ENCODE data around the gene ABCD3. TPM values are rescaled to one million over a fixed set of nuclear protein-coding genes. Genes with fewer than 3 reads are reported as not detected.
A peak's percentile ranks its signal among the peaks of the same experiment; 100 is the strongest.

ABCD3 gene
- total and polyA plus RNA-seq, 2 of the 8 experiments (the other 6 are each of a cell fraction or from before 2014, with no cell fraction given) = 6.6 to 29.4 TPM

GRCh38 chr1:94527447-94528031 is 109.3 kb downstream of the ABCD3 start:
- Histone ChIP-seq H3K14ac (ENCODE audit: insufficient read length) (no peak overlapping the region), H2BK12ac (ENCODE audit: low read depth, low read length) (no peak overlapping the region), H3K36me3 (ENCODE audit: control insufficient read depth in 2 of 4, insufficient read depth in 4 of 4, low read length in 3 of 4) (peaks cover 0 to 14% (median 6%) of the 10 kb centered on the region in 4 experiments; a peak in 4 of 8 replicates), H3K23me2 (ENCODE audit: low read depth, low read length) (no peaks in the 10 kb centered on the region), H3K27me3 (replicated peaks in 1 of 4; ENCODE audit: control insufficient read depth in 3 of 4, extremely low read depth in 1 of 4, insufficient read depth in 3 of 4, low read length in 3 of 4) (no peaks in the 10 kb centered on the region), H2AK5ac (ENCODE audit: low read depth, low read length) (no peak overlapping the region), H3K56ac (replicated peaks; ENCODE audit: insufficient read length, low read depth, low read length) (no peak overlapping the region), H3K23ac (ENCODE audit: insufficient read length) (no peak overlapping the region), H2AFZ (ENCODE audit: low read length) (no peak overlapping the region), H3K4ac (replicated peaks; ENCODE audit: insufficient read length, low read depth, low read length) (no peak overlapping the region), H3K4me3 (ENCODE audit: extremely low read depth in 1 of 4, insufficient read depth in 2 of 4, low read depth in 3 of 4, low read length in 4 of 4) (no peak overlapping the region), H3K27ac (ENCODE audit: low read depth, low read length) (no peak overlapping the region), H3K4me1 (replicated peaks in 1 of 4; ENCODE audit: control insufficient read depth in 3 of 4, insufficient read depth in 4 of 4, low read length in 3 of 4) (peaks cover 0 to 7% (median 3%) of the 10 kb centered on the region in 4 experiments; a peak in 3 of 7 replicates), H4K20me1 (replicated peaks in 1 of 2; ENCODE audit: control insufficient read depth in 1 of 2, insufficient read depth in 2 of 2, low read length in 2 of 2) (no peaks in the 10 kb centered on the region), H4K91ac (replicated peaks; ENCODE audit: insufficient read length, low read length) (no peak overlapping the region), H2BK20ac (ENCODE audit: low read length) (no peak overlapping the region), H3K79me1 (ENCODE audit: low read depth, low read length) (no peaks in the 10 kb centered on the region; the same call in 1 of the 2 replicates), H3K18ac (ENCODE audit: extremely low read depth, low read length) (no peak overlapping the region), H2BK120ac (replicated peaks; ENCODE audit: low read depth, low read length) (no peak overlapping the region), H2BK15ac (ENCODE audit: low read length) (no peak overlapping the region), H3K9ac (replicated peaks in 1 of 4; ENCODE audit: extremely low read depth in 1 of 4, low read depth in 3 of 4, low read length in 3 of 4) (no peak overlapping the region), H4K5ac (ENCODE audit: insufficient read length, low read depth, low read length) (no peak overlapping the region), H3K9me3 (ENCODE audit: insufficient read depth in 2 of 2, low read depth in 1 of 2, low read length in 1 of 2) (no peaks in the 10 kb centered on the region), H4K8ac (ENCODE audit: extremely low read depth, insufficient read depth, low read length) (no peak overlapping the region), H3K4me2 (ENCODE audit: insufficient read depth in 1 of 2, low read depth in 2 of 2, low read length in 2 of 2) (no peak overlapping the region), H3K79me2 (ENCODE audit: control insufficient read depth in 1 of 2, insufficient read depth in 2 of 2, low read length in 2 of 2) (no peaks in the 10 kb centered on the region), H2BK5ac (ENCODE audit: low read depth, low read length) (no peak overlapping the region)
- 79% methylated on average over 1 of the region's 1 CpG; no CpG with 5 or more reads in 1 of the 2 experiments for WGBS, 2 experiments (ENCODE audit: extremely low coverage in 1 of 2, insufficient coverage in 1 of 2, insufficient read length in 1 of 2, insufficient replicate concordance in 2 of 2, low coverage in 1 of 2, low lambda C conversion rate in 2 of 2, missing lambda C conversion rate in 1 of 2)
- DNase-seq (ENCODE audit: low read depth in 1 of 2, low spot score in 2 of 2) = no peak
- ChIA-PET POLR2A (ENCODE audit: partially characterized antibody) (interaction anchor here (1.0 to 4.2 kb wide), 2 partner anchors 14 to 275 kb away, joined by 3 to 24 read pairs; partner anchors contain the start of gene F3), CTCF (ENCODE audit: partially characterized antibody) (interaction anchor here (0.7 to 15.1 kb wide), 18 partner anchors 8 to 385 kb away, joined by 3 to 212 read pairs (median 4); partner anchors contain the start of gene F3)
- TF ChIP-seq CREB1 (IDR thresholded peaks at IDR 0.05) = no peak
- peak; percentile 18; the same call in 1 of the 2 replicates for TF ChIP-seq TEAD4 (IDR thresholded peaks at IDR 0.05; ENCODE audit: low read depth, low read length)
- TF ChIP-seq RAD21 (IDR thresholded peaks at IDR 0.05 in 1 of 2, conservative IDR thresholded peaks at IDR 0.05 in 1 of 2; ENCODE audit: low read depth in 2 of 2, low read length in 2 of 2) = peak; percentile 29 to 41; a peak in 3 of 4 replicates
- TF ChIP-seq, protein P1, sequence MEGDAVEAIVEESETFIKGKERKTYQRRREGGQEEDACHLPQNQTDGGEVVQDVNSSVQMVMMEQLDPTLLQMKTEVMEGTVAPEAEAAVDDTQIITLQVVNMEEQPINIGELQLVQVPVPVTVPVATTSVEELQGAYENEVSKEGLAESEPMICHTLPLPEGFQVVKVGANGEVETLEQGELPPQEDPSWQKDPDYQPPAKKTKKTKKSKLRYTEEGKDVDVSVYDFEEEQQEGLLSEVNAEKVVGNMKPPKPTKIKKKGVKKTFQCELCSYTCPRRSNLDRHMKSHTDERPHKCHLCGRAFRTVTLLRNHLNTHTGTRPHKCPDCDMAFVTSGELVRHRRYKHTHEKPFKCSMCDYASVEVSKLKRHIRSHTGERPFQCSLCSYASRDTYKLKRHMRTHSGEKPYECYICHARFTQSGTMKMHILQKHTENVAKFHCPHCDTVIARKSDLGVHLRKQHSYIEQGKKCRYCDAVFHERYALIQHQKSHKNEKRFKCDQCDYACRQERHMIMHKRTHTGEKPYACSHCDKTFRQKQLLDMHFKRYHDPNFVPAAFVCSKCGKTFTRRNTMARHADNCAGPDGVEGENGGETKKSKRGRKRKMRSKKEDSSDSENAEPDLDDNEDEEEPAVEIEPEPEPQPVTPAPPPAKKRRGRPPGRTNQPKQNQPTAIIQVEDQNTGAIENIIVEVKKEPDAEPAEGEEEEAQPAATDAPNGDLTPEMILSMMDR (IDR thresholded peaks at IDR 0.05; ENCODE audit: control extremely low read depth in 1 of 3, insufficient read depth in 1 of 3, low read depth in 1 of 3, low read length in 3 of 3) = peak in 1 of 3 experiments; percentile 16; a peak in 2 of 4 replicates
- no peak for FAIRE-seq
